ENCODE measurements around the gene MCTP1. TPM values are rescaled to one million over a fixed set of nuclear protein-coding genes. Genes with fewer than 3 reads are reported as not detected.
A peak's percentile ranks its signal among the peaks of the same experiment; 100 is the strongest.

The MCTP1 gene
- polyA plus RNA-seq, 1 donor from 2014 or later, result 1.9 TPM

GRCh38 chr5:95256991-95257390 lies 27.9 kb downstream of the MCTP1 start:
- Histone ChIP-seq H3K27ac (ENCODE audit: low read length) (no peak overlapping the region), H3K9ac (ENCODE audit: low read length) (no peak overlapping the region), H3K36me3 (ENCODE audit: insufficient read depth, low read length) (no peaks in the 10 kb centered on the region), H3K27me3 (ENCODE audit: insufficient read depth, low read depth, low read length) (no peaks in the 10 kb centered on the region), H3K9me2 (ENCODE audit: insufficient read depth, low read length) (no peaks in the 10 kb centered on the region), H3K4me2 (ENCODE audit: low read length) (no peak overlapping the region), H4K20me1 (ENCODE audit: insufficient read depth) (no peaks in the 10 kb centered on the region), H3K9me3 (ENCODE audit: low read length) (no peaks in the 10 kb centered on the region), H3K4me3 (ENCODE audit: low read length) (no peak overlapping the region), H3K79me2 (replicated peaks; ENCODE audit: insufficient read depth, low read length) (no peaks in the 10 kb centered on the region), H3F3A (ENCODE audit: insufficient read depth, low read length, poor library complexity, severe bottlenecking) (no peaks in the 10 kb centered on the region), H2AFZ (ENCODE audit: low read depth, low read length) (no peak overlapping the region)
- TF ChIP-seq POLR2AphosphoS5 (IDR thresholded peaks at IDR 0.05), result no peak
- TF ChIP-seq EZH2 (IDR thresholded peaks at IDR 0.05; ENCODE audit: borderline replicate concordance, insufficient read depth, low read length, poor library complexity, severe bottlenecking), result no peak

- Histone ChIP-seq H3F3A (ENCODE audit: insufficient read depth, low read length, poor library complexity, severe bottlenecking) (no peaks in the 10 kb centered on the region), H3K79me2 (replicated peaks; ENCODE audit: insufficient read depth, low read length) (no peaks in the 10 kb centered on the region), H3K36me3 (ENCODE audit: insufficient read depth, low read length) (no peaks in the 10 kb centered on the region), H3K9me3 (ENCODE audit: low read length) (no peaks in the 10 kb centered on the region), H4K20me1 (ENCODE audit: insufficient read depth) (no peaks in the 10 kb centered on the region), H3K9ac (ENCODE audit: low read length) (no peak overlapping the region), H2AFZ (ENCODE audit: low read depth, low read length) (no peak overlapping the region), H3K4me2 (ENCODE audit: low read length) (no peak overlapping the region), H3K9me2 (ENCODE audit: insufficient read depth, low read length) (no peaks in the 10 kb centered on the region), H3K27me3 (ENCODE audit: insufficient read depth, low read depth, low read length) (no peaks in the 10 kb centered on the region), H3K4me3 (ENCODE audit: low read length) (no peak overlapping the region), H3K27ac (ENCODE audit: low read length) (no peak overlapping the region)
- TF ChIP-seq RAD21 (conservative IDR thresholded peaks at IDR 0.05), result no peak
- TF ChIP-seq SMC3 (conservative IDR thresholded peaks at IDR 0.05; ENCODE audit: poor library complexity), result no peak
- TF ChIP-seq CTCF (IDR thresholded peaks at IDR 0.05; ENCODE audit: poor library complexity, severe bottlenecking), result no peak
- TF ChIP-seq TAF1 (IDR thresholded peaks at IDR 0.05; ENCODE audit: low read depth), result no peak
- TF ChIP-seq EZH2 (IDR thresholded peaks at IDR 0.05; ENCODE audit: borderline replicate concordance, insufficient read depth, low read length, poor library complexity, severe bottlenecking), result no peak
Measured at GRCh38 chr5:95256446-95256845, 28.4 kb downstream of the MCTP1 start.

- H3K4me3 ChIP-seq (ENCODE audit: low read length), result no peak overlapping the region
- TF ChIP-seq POLR2AphosphoS5 (IDR thresholded peaks at IDR 0.05) (peak; percentile 69), REST (IDR thresholded peaks at IDR 0.05; ENCODE audit: borderline replicate concordance) (no peak), EP300 (conservative IDR thresholded peaks at IDR 0.05; ENCODE audit: poor library complexity, severe bottlenecking) (peak; percentile 80), RAD21 (conservative IDR thresholded peaks at IDR 0.05) (no peak), EZH2 (IDR thresholded peaks at IDR 0.05; ENCODE audit: borderline replicate concordance, insufficient read depth, low read length, poor library complexity, severe bottlenecking) (no peak)
- no peak overlapping the region for H3K27ac ChIP-seq (ENCODE audit: low read length)
Measured at GRCh38 chr5:95252801-95253200, 32.1 kb downstream of the MCTP1 start.

More at GRCh38 chr5:95252801-95253200, 32.1 kb downstream of the MCTP1 start:
- no peaks in the 10 kb centered on the region for H3F3A ChIP-seq (ENCODE audit: insufficient read depth, low read length, poor library complexity, severe bottlenecking)
- H3K36me3 ChIP-seq (ENCODE audit: insufficient read depth, low read length), result no peaks in the 10 kb centered on the region
- no peaks in the 10 kb centered on the region for H3K79me2 ChIP-seq (replicated peaks; ENCODE audit: insufficient read depth, low read length)
- no peak overlapping the region for H2AFZ ChIP-seq (ENCODE audit: low read depth, low read length)
- H3K9ac ChIP-seq (ENCODE audit: low read length), result no peak overlapping the region
- no peaks in the 10 kb centered on the region for H3K27me3 ChIP-seq (ENCODE audit: insufficient read depth, low read depth, low read length)
- H3K4me2 ChIP-seq (ENCODE audit: low read length), result no peak overlapping the region
- H4K20me1 ChIP-seq (ENCODE audit: insufficient read depth), result no peaks in the 10 kb centered on the region
- H3K9me3 ChIP-seq (ENCODE audit: low read length), result no peaks in the 10 kb centered on the region
- H3K9me2 ChIP-seq (ENCODE audit: insufficient read depth, low read length), result no peaks in the 10 kb centered on the region

Data from neural cell (in vitro differentiated cells).